Measurements from ENCODE around the gene CHODL.

Gene CHODL, protein sequence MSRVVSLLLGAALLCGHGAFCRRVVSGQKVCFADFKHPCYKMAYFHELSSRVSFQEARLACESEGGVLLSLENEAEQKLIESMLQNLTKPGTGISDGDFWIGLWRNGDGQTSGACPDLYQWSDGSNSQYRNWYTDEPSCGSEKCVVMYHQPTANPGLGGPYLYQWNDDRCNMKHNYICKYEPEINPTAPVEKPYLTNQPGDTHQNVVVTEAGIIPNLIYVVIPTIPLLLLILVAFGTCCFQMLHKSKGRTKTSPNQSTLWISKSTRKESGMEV

DNA sequence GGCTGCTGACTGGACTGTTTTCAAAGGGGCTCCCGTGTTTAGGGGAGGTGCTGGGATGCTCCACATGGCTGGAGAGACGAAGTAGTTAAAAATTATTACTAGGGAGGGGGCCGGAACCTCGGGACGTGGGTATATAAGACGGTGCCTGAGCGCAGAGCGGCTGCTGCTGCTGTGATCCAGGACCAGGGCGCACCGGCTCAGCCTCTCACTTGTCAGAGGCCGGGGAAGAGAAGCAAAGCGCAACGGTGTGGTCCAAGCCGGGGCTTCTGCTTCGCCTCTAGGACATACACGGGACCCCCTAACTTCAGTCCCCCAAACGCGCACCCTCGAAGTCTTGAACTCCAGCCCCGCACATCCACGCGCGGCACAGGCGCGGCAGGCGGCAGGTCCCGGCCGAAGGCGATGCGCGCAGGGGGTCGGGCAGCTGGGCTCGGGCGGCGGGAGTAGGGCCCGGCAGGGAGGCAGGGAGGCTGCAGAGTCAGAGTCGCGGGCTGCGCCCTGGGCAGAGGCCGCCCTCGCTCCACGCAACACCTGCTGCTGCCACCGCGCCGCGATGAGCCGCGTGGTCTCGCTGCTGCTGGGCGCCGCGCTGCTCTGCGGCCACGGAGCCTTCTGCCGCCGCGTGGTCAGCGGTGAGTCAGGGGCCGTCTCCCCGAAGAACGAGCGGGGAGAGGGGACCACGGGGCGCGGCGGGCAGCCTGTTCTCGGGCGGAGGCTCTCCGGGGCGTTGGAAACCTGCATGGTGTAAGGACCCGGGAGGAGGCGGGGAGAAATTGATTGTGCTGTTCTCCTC, at the start of gene CHODL:
Gene CHODL (plus strand): TSS at position 163 of the 793 bp plus-strand sequence. CDS start 391 bp downstream, at position 554.
- no peaks in the 10 kb centered on the region for H3K36me3 ChIP-seq (ENCODE audit: insufficient read depth, low read length)
- peaks cover 9% of the 10 kb centered on the region for H3K4me1 ChIP-seq (ENCODE audit: insufficient read depth, low read length)
- no peak within 1 kb of the TSS for H3K27ac ChIP-seq (ENCODE audit: low read depth, low read length)
- peaks cover 9 to 21% of the 10 kb centered on the region in 2 donors for H3K27me3 ChIP-seq (ENCODE audit: control insufficient read depth in 1 of 2, insufficient read depth in 2 of 2, low read length in 2 of 2)
- no peak within 1 kb of the TSS for H3K9ac ChIP-seq (ENCODE audit: low read length)
- H3K4me3 ChIP-seq (ENCODE audit: low read depth in 1 of 2, low read length in 2 of 2): peak within 1 kb of the TSS; percentile 65 to 66
- H3K9me3 ChIP-seq (ENCODE audit: low read length): no peaks in the 10 kb centered on the region

DNA sequence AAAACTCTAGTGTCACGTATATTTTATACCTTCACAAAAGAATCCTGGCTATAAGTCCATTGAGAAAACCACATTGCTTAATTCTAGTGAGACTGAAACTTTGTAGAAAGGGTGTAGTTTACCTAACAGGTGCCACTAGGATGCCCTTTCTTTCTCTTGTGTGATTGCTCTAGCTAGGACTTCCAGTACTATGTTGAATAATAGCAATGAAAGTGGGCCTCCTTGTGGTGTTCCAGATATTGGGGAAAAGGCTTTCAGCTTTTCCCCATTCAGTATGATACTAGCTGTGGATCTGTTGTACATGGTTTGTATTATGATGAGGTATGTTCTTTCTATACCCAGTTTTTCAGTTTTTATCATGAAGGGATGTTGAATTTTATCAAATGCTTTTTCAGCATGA, 39.7 kb upstream of the CHODL start:
- H3K9me3 ChIP-seq (ENCODE audit: low read length): no peaks in the 10 kb centered on the region
- no peaks in the 10 kb centered on the region for H3K36me3 ChIP-seq (ENCODE audit: insufficient read depth, low read length)
- no peaks in the 10 kb centered on the region for H3K4me1 ChIP-seq (ENCODE audit: insufficient read depth, low read length)
- no peak overlapping the region for H3K4me3 ChIP-seq (ENCODE audit: low read depth in 1 of 2, low read length in 2 of 2)
- H3K9ac ChIP-seq (ENCODE audit: low read length): no peak overlapping the region
- H3K27me3 ChIP-seq (ENCODE audit: control insufficient read depth in 1 of 2, insufficient read depth in 2 of 2, low read length in 2 of 2): no peaks in the 10 kb centered on the region
- H3K27ac ChIP-seq (ENCODE audit: low read depth, low read length): no peak overlapping the region

DNA sequence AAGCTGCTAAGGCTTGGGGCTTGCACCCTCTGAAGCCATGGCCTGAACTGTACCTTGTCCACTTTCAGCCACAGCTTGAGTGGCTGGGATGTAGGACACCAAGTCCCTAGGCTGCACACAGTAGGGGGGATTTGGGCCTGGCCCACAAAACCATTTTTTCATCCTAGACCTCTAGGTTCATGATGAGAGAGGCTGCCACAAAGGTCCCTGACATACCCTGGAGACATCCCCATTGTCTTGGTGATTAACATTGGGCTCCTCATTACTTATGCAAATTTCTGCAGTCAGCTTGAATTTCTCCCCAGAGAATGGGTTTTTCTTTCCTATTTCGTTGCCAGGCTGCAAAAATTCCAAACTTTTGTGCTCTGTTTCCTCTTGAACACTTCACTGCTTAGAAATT, 26.3 kb upstream of the CHODL start:
- no peaks in the 10 kb centered on the region for H3K36me3 ChIP-seq (ENCODE audit: insufficient read depth, low read length)
- no peaks in the 10 kb centered on the region for H3K4me1 ChIP-seq (ENCODE audit: insufficient read depth, low read length)
- H3K9me3 ChIP-seq (ENCODE audit: low read length): no peaks in the 10 kb centered on the region
- no peak overlapping the region for H3K4me3 ChIP-seq (ENCODE audit: low read depth in 1 of 2, low read length in 2 of 2)
- no peaks in the 10 kb centered on the region for H3K27me3 ChIP-seq (ENCODE audit: control insufficient read depth in 1 of 2, insufficient read depth in 2 of 2, low read length in 2 of 2)
- H3K9ac ChIP-seq (ENCODE audit: low read length): no peak overlapping the region
- H3K27ac ChIP-seq (ENCODE audit: low read depth, low read length): no peak overlapping the region

DNA sequence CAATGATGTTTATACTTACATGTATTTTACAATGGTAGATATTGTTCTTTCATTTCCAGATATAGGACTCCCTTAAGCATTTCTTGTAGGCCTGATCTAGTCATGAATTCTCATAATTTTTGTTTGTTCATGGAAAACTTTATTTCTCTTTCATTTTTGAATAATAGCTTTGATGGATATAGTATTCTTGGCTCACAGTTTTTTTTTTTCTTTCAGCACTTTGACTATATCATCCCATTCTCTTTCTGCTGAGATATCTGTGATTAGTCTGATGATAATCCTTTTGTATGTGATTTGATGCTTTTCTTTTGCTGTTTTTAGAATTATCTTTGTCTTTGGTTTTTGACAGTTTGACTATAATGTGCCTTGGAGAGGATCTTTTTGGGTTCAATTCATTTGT, 24.1 kb upstream of the CHODL start:
- Histone ChIP-seq H3K27me3 (ENCODE audit: control insufficient read depth in 1 of 2, insufficient read depth in 2 of 2, low read length in 2 of 2) (no peaks in the 10 kb centered on the region), H3K9me3 (ENCODE audit: low read length) (no peaks in the 10 kb centered on the region), H3K36me3 (ENCODE audit: insufficient read depth, low read length) (no peaks in the 10 kb centered on the region), H3K9ac (ENCODE audit: low read length) (no peak overlapping the region), H3K4me3 (ENCODE audit: low read depth in 1 of 2, low read length in 2 of 2) (no peak overlapping the region), H3K4me1 (ENCODE audit: insufficient read depth, low read length) (no peaks in the 10 kb centered on the region), H3K27ac (ENCODE audit: low read depth, low read length) (no peak overlapping the region)

DNA sequence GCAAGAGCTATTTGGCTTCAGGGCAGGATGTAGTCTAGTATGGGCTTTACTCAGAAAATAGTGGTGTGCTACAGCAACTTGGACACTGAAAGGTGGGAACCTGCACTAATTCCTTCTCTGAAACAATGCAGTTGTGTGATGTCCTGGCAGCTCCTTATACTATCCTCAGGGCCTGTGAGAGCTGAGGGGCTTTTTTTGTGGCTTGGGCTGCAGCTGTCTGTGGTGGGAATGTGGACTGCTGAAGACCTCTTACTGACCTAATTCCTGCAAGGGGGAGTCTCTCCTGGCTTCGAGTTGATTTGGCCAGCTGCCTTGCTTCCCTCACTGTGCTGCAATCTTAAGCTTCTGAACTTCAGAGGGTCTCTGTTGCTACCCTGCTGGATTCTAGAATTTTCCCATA, 22.3 kb upstream of the CHODL start:
- Histone ChIP-seq H3K9ac (ENCODE audit: low read length) (no peak overlapping the region), H3K4me1 (ENCODE audit: insufficient read depth, low read length) (no peaks in the 10 kb centered on the region), H3K4me3 (ENCODE audit: low read depth in 1 of 2, low read length in 2 of 2) (no peak overlapping the region), H3K9me3 (ENCODE audit: low read length) (no peaks in the 10 kb centered on the region), H3K27ac (ENCODE audit: low read depth, low read length) (no peak overlapping the region), H3K36me3 (ENCODE audit: insufficient read depth, low read length) (no peaks in the 10 kb centered on the region), H3K27me3 (ENCODE audit: control insufficient read depth in 1 of 2, insufficient read depth in 2 of 2, low read length in 2 of 2) (no peaks in the 10 kb centered on the region)

- no peak overlapping the region for H3K27ac ChIP-seq (ENCODE audit: low read depth, low read length)
- no peaks in the 10 kb centered on the region for H3K27me3 ChIP-seq (ENCODE audit: control insufficient read depth in 1 of 2, insufficient read depth in 2 of 2, low read length in 2 of 2)
- no peaks in the 10 kb centered on the region for H3K9me3 ChIP-seq (ENCODE audit: low read length)
- H3K9ac ChIP-seq (ENCODE audit: low read length): no peak overlapping the region
- no peaks in the 10 kb centered on the region for H3K36me3 ChIP-seq (ENCODE audit: insufficient read depth, low read length)
- H3K4me3 ChIP-seq (ENCODE audit: low read depth in 1 of 2, low read length in 2 of 2): no peak overlapping the region
- H3K4me1 ChIP-seq (ENCODE audit: insufficient read depth, low read length): no peaks in the 10 kb centered on the region
These were observed 16.4 kb upstream of the CHODL start for GRCh38 chr21:18228060-18228739.

DNA sequence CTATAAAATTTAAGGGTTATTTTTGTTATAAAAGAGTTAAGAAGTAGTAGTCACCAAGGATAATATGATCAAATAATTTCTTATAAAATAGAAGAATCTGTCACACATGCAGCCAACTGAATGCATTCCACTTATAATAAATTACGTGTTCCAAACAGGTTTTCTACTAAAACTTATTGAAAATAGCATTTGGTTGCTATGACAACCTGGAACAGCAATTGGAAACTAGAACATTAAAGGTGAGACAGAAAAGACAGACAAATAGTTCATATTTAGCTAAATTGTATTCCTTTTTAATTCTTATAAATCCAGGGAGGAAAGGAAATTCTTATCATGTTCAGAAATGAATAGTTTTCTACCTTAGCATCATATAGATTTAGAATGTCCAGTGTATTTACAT, 9.1 kb upstream of the CHODL start:
- H3K9ac ChIP-seq (ENCODE audit: low read length): no peak overlapping the region
- no peak overlapping the region for H3K27ac ChIP-seq (ENCODE audit: low read depth, low read length)
- H3K36me3 ChIP-seq (ENCODE audit: insufficient read depth, low read length): no peaks in the 10 kb centered on the region
- no peaks in the 10 kb centered on the region for H3K27me3 ChIP-seq (ENCODE audit: control insufficient read depth in 1 of 2, insufficient read depth in 2 of 2, low read length in 2 of 2)
- no peak overlapping the region for H3K4me3 ChIP-seq (ENCODE audit: low read depth in 1 of 2, low read length in 2 of 2)
- H3K9me3 ChIP-seq (ENCODE audit: low read length): no peaks in the 10 kb centered on the region
- no peaks in the 10 kb centered on the region for H3K4me1 ChIP-seq (ENCODE audit: insufficient read depth, low read length)

DNA sequence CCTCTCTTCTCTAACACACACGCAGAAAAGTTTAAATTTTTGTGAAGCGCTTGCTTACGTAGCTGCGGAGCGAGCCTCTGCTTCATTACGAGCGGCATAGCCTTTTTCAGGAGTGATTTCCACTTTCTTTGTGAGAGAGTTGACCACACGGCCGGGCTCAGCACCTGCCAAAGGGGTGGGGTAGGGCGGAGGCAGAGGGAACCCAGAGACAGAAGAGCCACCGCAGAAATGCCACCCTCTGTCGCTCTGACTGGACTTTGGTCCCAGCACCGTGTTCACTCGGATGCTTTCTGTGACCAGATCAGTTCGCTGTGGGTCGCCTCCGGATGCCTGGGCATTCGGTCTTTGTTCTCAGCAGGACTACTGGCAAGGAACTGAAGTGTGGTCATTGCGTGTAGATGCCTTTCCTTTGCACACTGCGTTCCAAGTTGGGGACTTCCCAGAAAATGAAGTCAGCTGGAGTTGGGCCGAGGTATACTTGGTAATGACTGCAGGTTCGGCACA, 883 bp downstream of the CHODL start:
- H3K9me3 ChIP-seq (ENCODE audit: low read length): no peaks in the 10 kb centered on the region
- H3K4me3 ChIP-seq (ENCODE audit: low read depth in 1 of 2, low read length in 2 of 2): peak overlapping the region; percentile 65 to 66
- H3K27me3 ChIP-seq (ENCODE audit: control insufficient read depth in 1 of 2, insufficient read depth in 2 of 2, low read length in 2 of 2): peaks cover 9 to 21% of the 10 kb centered on the region in 2 donors
- no peak overlapping the region for H3K27ac ChIP-seq (ENCODE audit: low read depth, low read length)
- H3K4me1 ChIP-seq (ENCODE audit: insufficient read depth, low read length): peaks cover 9% of the 10 kb centered on the region
- no peaks in the 10 kb centered on the region for H3K36me3 ChIP-seq (ENCODE audit: insufficient read depth, low read length)
- H3K9ac ChIP-seq (ENCODE audit: low read length): no peak overlapping the region

DNA sequence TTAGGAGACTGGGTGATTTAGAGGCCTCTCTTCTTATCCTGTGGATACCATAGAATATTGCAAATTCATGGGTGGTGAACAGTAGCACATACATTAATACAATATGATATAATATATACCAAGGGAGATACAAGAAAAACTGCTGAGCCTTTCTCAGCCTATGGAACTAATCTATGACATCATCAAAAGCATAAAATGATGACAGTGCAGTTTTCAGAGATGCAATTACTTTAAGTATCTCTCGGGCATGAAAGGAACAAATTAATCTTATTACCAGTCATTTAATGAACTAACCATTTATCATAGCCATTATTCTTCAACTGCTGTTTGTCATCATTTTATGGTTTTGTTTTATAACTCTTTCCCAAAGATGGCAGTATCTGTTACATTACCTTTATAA, 3.5 kb downstream of the CHODL start:
- Histone ChIP-seq H3K27me3 (ENCODE audit: control insufficient read depth in 1 of 2, insufficient read depth in 2 of 2, low read length in 2 of 2) (peaks cover 9 to 18% of the 10 kb centered on the region in 2 donors), H3K9me3 (ENCODE audit: low read length) (no peaks in the 10 kb centered on the region), H3K9ac (ENCODE audit: low read length) (no peak overlapping the region), H3K27ac (ENCODE audit: low read depth, low read length) (no peak overlapping the region), H3K4me3 (ENCODE audit: low read depth in 1 of 2, low read length in 2 of 2) (no peak overlapping the region), H3K4me1 (ENCODE audit: insufficient read depth, low read length) (peaks cover 9% of the 10 kb centered on the region), H3K36me3 (ENCODE audit: insufficient read depth, low read length) (no peaks in the 10 kb centered on the region)

DNA sequence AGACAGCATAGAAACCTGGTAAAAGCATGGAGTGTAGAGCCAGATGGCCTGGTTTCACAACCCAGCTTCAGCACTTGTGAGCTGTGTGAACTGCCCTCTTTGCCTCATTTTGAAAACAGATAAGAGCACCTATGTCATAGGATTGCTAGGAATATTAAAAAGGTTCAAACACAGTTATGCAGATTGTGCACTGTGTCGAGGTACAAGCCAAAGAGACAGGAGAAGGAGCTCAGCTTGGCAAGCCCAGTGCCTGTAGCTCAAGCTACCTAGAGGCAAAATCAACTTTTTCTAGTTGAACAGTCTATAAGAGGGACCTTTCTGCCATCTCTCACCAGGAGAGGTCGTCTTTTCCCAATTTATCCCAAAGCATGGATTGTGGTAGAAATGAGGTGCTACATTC, 5.0 kb downstream of the CHODL start:
- Histone ChIP-seq H3K9ac (ENCODE audit: low read length) (no peak overlapping the region), H3K4me3 (ENCODE audit: low read depth in 1 of 2, low read length in 2 of 2) (no peak overlapping the region)

GRCh38 chr21:18251065-18251464, 6.4 kb downstream of the CHODL start:
- Histone ChIP-seq H3K36me3 (ENCODE audit: insufficient read depth, low read length) (no peaks in the 10 kb centered on the region), H3K4me3 (ENCODE audit: low read depth in 1 of 2, low read length in 2 of 2) (no peak overlapping the region), H3K27ac (ENCODE audit: low read depth, low read length) (no peak overlapping the region), H3K4me1 (ENCODE audit: insufficient read depth, low read length) (no peaks in the 10 kb centered on the region), H3K27me3 (ENCODE audit: control insufficient read depth in 1 of 2, insufficient read depth in 2 of 2, low read length in 2 of 2) (no peaks in the 10 kb centered on the region), H3K9ac (ENCODE audit: low read length) (no peak overlapping the region), H3K9me3 (ENCODE audit: low read length) (no peaks in the 10 kb centered on the region)

More for the DNA sequence above, 5.0 kb downstream of the CHODL start:
- no peaks in the 10 kb centered on the region for H3K36me3 ChIP-seq (ENCODE audit: insufficient read depth, low read length)
- H3K27me3 ChIP-seq (ENCODE audit: control insufficient read depth in 1 of 2, insufficient read depth in 2 of 2, low read length in 2 of 2): peaks cover 0 to 8% of the 10 kb centered on the region in 2 donors
- no peaks in the 10 kb centered on the region for H3K9me3 ChIP-seq (ENCODE audit: low read length)
- H3K4me1 ChIP-seq (ENCODE audit: insufficient read depth, low read length): peaks cover 2% of the 10 kb centered on the region
- H3K27ac ChIP-seq (ENCODE audit: low read depth, low read length): no peak overlapping the region

Measured in muscle layer of colon (tissue), 2 donors.